CD4-positive, alpha-beta T cell (primary cell): ENCODE measurements around the gene STAC. TPM values are rescaled to one million over a fixed set of nuclear protein-coding genes. Genes with fewer than 3 reads are reported as not detected.

Source experiments
- ATAC-seq: fragments of 200-7000 bp; cut with Tn5 transposase; one replicate; pipeline ENCODE4 v1.10.0; 2022; ENCODE audit warnings: mild to moderate bottlenecking; ENCODE audit not compliant: poor library complexity
- CTCF ChIA-PET: fragments of 350-600 bp; sonication (Branson Sonifier 250); formaldehyde crosslinking; loops from one replicate; lab custom pipeline; 2021; ENCODE audit warnings: antibody characterized with exemption, inconsistent platforms; lab: Charles Lee
- POLR2A ChIA-PET: fragments of 350-600 bp; sonication (Branson Sonifier 250); formaldehyde crosslinking; loops from one replicate; lab custom pipeline; 2021; ENCODE audit warnings: antibody characterized with exemption, inconsistent platforms; lab: Charles Lee
- DNase-seq, 14 experiments: peaks; one replicate each; pipeline ENCODE4 v3.0.0-alpha.2; 2013 to 2020; ENCODE audit warnings: mixed read lengths in 2 of 14
- H3K27ac ChIP-seq, 2 donors: one replicate each; pipeline versions ENCODE4 v1.5.1 to v1.7.0; 2013; ENCODE audit warnings: low read length in 2 of 2, low read depth in 1 of 2, mild to moderate bottlenecking in 1 of 2
- H3K27me3 ChIP-seq, 2 experiments: 1 replicate in 1 of 2; 2 replicates in 1 of 2; pipeline versions ENCODE4 v1.6.1 to v1.7.0; 2013; ENCODE audit warnings: low read length in 2 of 2, control low read depth in 1 of 2, mild to moderate bottlenecking in 1 of 2, moderate library complexity in 1 of 2; ENCODE audit not compliant: insufficient read depth in 2 of 2, control insufficient read depth in 1 of 2
- H3K36me3 ChIP-seq: one replicate; pipeline ENCODE4 v1.6.1; 2013; ENCODE audit warnings: low read length, control low read depth; ENCODE audit not compliant: insufficient read depth
- H3K4me1 ChIP-seq: one replicate; pipeline ENCODE4 v1.6.1; 2013; ENCODE audit warnings: low read length, control low read depth; ENCODE audit not compliant: insufficient read depth
- H3K4me3 ChIP-seq: one replicate; pipeline ENCODE4 v1.5.1; 2013; ENCODE audit warnings: mild to moderate bottlenecking, low read length, moderate library complexity
- H3K9me3 ChIP-seq, 2 experiments: 1 replicate in 1 of 2; 2 replicates in 1 of 2; pipeline versions ENCODE4 v1.6.1 to v1.7.0; 2013; ENCODE audit warnings: low read length in 2 of 2, mild to moderate bottlenecking in 2 of 2, control low read depth in 1 of 2, moderate library complexity in 1 of 2; ENCODE audit not compliant: control insufficient read depth in 1 of 2, insufficient read depth in 1 of 2
- H3K27ac Mint-ChIP-seq: one replicate; pipeline ENCODE4 v1.8.0; 2020; ENCODE audit warnings: mixed read lengths
- H3K27me3 Mint-ChIP-seq: one replicate; pipeline ENCODE4 v1.8.0; 2021; ENCODE audit warnings: mixed read lengths
- H3K36me3 Mint-ChIP-seq: one replicate; pipeline ENCODE4 v1.8.0; 2021; ENCODE audit warnings: low read depth, mixed read lengths
- H3K4me1 Mint-ChIP-seq: one replicate; pipeline ENCODE4 v1.8.0; 2021; ENCODE audit warnings: low read depth, mixed read lengths
- H3K4me3 Mint-ChIP-seq: one replicate; pipeline ENCODE4 v1.8.0; 2020; ENCODE audit warnings: mild to moderate bottlenecking, mixed read lengths
- H3K9me3 Mint-ChIP-seq: one replicate; pipeline ENCODE4 v1.8.0; 2020; ENCODE audit warnings: mixed read lengths
- intact Hi-C, 2 experiments: fragments of 100-400 bp; cut with DNase I in 1 of 2; cut with micrococcal nuclease in 1 of 2; formaldehyde crosslinking; loops; one replicate each; pipeline versions ENCODE4 v1.15.1 to v1.9.0; 2023 to 2025; cut with DNase I, micrococcal nuclease
- total RNA-seq, 174 experiments: library from RNA in 2 of 174; stranded (reverse) in 2 of 174; gene quantifications; one replicate each; pipeline ENCODE4 v1.2.3 and lab custom pipeline; 2021 to 2026
- TF ChIP-seq, protein P1 (sequence below): fragments of 200-600 bp; IDR thresholded peaks from one replicate; pipeline ENCODE4 v1.8.0; 2022; ENCODE audit warnings: antibody characterized with exemption, mild to moderate bottlenecking

STAC gene
- total RNA-seq, 2 experiments from 2014 or later = not detected

DNA sequence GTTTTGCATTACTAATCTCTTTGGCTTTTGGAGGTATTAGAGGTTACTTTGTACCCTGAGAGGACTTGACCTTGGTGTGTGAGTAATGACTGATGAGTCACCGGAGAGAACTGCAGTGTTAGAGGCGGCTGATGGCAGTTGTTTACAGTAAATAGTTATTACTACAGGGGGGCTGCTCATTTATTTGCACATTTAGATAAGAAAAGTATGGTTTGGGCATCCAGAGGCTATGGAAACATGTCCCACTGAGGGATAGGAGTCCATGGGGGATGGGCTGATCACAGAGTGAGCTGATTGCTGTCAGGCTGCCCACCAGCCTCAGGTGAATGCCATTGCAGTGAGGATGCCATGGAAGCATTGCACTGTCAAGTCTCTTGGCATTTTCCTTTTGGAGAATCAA, 17.3 kb upstream of the STAC start:
- H3K27me3 ChIP-seq = no peaks in the 10 kb centered on the region
- H3K9me3 Mint-ChIP-seq = no peaks in the 10 kb centered on the region
- H3K27me3 Mint-ChIP-seq = no peaks in the 10 kb centered on the region
- no peaks in the 10 kb centered on the region for H3K36me3 ChIP-seq
- no peak overlapping the region for H3K4me3 Mint-ChIP-seq
- H3K36me3 Mint-ChIP-seq = no peaks in the 10 kb centered on the region
- no peak overlapping the region for H3K27ac Mint-ChIP-seq
- no peak overlapping the region for H3K27ac ChIP-seq
- TF ChIP-seq, protein P1, sequence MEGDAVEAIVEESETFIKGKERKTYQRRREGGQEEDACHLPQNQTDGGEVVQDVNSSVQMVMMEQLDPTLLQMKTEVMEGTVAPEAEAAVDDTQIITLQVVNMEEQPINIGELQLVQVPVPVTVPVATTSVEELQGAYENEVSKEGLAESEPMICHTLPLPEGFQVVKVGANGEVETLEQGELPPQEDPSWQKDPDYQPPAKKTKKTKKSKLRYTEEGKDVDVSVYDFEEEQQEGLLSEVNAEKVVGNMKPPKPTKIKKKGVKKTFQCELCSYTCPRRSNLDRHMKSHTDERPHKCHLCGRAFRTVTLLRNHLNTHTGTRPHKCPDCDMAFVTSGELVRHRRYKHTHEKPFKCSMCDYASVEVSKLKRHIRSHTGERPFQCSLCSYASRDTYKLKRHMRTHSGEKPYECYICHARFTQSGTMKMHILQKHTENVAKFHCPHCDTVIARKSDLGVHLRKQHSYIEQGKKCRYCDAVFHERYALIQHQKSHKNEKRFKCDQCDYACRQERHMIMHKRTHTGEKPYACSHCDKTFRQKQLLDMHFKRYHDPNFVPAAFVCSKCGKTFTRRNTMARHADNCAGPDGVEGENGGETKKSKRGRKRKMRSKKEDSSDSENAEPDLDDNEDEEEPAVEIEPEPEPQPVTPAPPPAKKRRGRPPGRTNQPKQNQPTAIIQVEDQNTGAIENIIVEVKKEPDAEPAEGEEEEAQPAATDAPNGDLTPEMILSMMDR = no peak
- H3K9me3 ChIP-seq = no peaks in the 10 kb centered on the region
- H3K4me1 ChIP-seq = no peaks in the 10 kb centered on the region
- H3K4me3 ChIP-seq = no peak overlapping the region
- ChIA-PET POLR2A (no interaction called here), CTCF (no interaction called here)
- intact Hi-C loops = no loop called here
- H3K4me1 Mint-ChIP-seq = no peaks in the 10 kb centered on the region
- no peak for ATAC-seq
- DNase-seq = no peak

DNA sequence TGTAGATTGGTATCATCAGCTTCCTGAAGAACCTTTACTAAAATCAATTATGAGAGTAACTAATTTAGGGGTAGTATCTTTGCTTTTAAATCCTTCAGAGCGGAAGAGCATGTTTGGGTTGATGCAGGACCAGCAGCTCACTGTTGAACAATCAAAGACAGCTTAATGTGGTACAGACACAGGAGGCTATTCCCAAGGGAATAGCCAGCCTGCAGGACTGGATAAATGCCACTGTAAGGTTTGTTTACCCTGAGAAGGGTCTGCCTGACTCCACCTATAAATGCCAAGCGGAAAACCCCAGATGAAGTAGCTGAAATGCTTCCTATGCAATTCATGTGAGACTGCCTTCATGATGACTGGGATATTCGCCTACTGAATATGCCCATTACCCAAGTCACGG, 16.0 kb upstream of the STAC start:
- no peaks in the 10 kb centered on the region for H3K27me3 ChIP-seq
- CTCF ChIA-PET = no interaction called here
- H3K4me3 ChIP-seq = no peak overlapping the region
- ATAC-seq (no peak), DNase-seq (no peak)
- no peak overlapping the region for H3K27ac Mint-ChIP-seq
- H3K36me3 ChIP-seq = no peaks in the 10 kb centered on the region
- no peaks in the 10 kb centered on the region for H3K4me1 Mint-ChIP-seq
- H3K4me1 ChIP-seq = no peaks in the 10 kb centered on the region
- intact Hi-C loops = no loop called here
- H3K27ac ChIP-seq = no peak overlapping the region
- H3K36me3 Mint-ChIP-seq = no peaks in the 10 kb centered on the region
- no peaks in the 10 kb centered on the region for H3K9me3 Mint-ChIP-seq
- H3K27me3 Mint-ChIP-seq = no peaks in the 10 kb centered on the region
- no peak overlapping the region for H3K4me3 Mint-ChIP-seq
- H3K9me3 ChIP-seq = no peaks in the 10 kb centered on the region
- TF ChIP-seq, protein P1 = no peak
- POLR2A ChIA-PET = no interaction called here

DNA sequence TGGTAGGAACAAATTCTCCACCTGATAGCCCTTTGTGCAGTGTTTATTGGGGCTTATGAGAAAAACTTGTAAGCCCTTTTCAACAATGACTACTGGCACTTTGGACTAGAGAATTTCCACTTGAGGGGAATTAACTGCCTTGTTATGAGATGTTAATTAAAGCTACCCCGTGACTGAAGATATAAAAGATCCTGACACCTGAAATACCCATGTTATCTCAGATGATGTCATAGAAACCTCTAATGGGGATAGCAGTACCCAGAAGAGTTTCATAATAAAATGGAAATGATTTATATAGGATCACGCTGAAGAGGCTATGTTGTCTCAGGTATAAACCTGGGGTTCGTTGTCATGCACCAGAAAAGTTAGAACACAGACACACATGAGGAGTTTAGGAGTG, 14.5 kb upstream of the STAC start:
- Mint-ChIP-seq H3K4me3 (no peak overlapping the region), H3K27ac (no peak overlapping the region), H3K4me1 (no peaks in the 10 kb centered on the region), H3K36me3 (no peaks in the 10 kb centered on the region), H3K27me3 (no peaks in the 10 kb centered on the region), H3K9me3 (no peaks in the 10 kb centered on the region)
- no peaks in the 10 kb centered on the region for H3K9me3 ChIP-seq
- no peak for ATAC-seq
- TF ChIP-seq, protein P1 = no peak
- ChIA-PET POLR2A (no interaction called here), CTCF (no interaction called here)
- no peaks in the 10 kb centered on the region for H3K4me1 ChIP-seq
- H3K36me3 ChIP-seq = no peaks in the 10 kb centered on the region
- intact Hi-C loops = no loop called here
- DNase-seq = no peak
- H3K27ac ChIP-seq = no peak overlapping the region
- H3K4me3 ChIP-seq = no peak overlapping the region
- no peaks in the 10 kb centered on the region for H3K27me3 ChIP-seq
